Endometrial microvascular endothelial cells (primary cell): ENCODE measurements around the gene RIMKLB. TPM values are rescaled to one million over a fixed set of nuclear protein-coding genes. Genes with fewer than 3 reads are reported as not detected.
"Not testable (repeated sequence)": the region's sequence is repeated elsewhere in the genome, so short reads cannot be mapped to it uniquely, and the experiment has no call there.

Experiments used
- in situ Hi-C: cut with HindIII; loops from 2 replicates; pipeline ENCODE4 v1.10.0; 2017; ENCODE audit warnings: low sequenced_read_pairs, low pct_unique_long_range_greater_than_20kb; ENCODE audit errors: inconsistent ontology term
- total RNA-seq: library from RNA; depleted of rRNA; stranded (reverse); fragments of >200 nt; gene quantifications from one replicate; pipeline ENCODE4 v1.2.3, GENCODE V29; 2015; ENCODE audit errors: inconsistent ontology term

Gene RIMKLB
- total RNA-seq, 1 donor from 2014 or later: 38.0 TPM

DNA sequence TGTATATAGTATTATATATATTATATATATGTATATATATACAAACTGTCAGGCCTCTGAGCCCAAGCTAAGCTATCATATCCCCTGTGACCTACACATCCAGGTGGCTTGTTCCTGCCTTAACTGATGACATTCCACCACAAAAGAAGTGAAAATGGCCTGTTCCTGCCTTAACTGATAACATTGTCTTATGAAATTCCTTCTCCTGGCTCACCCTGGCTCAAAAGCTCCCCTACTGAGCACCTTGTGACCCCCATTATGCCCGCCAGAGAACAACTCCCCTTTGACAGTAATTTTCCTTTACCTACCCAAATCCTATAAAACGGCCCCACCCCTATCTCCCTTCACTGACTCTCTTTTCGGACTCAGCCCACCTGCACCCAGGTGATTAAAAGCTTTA, 107.0 kb downstream of the RIMKLB start:
- in situ Hi-C loops: not testable (repeated sequence)

- in situ Hi-C loops: not testable (repeated sequence)
Observed at GRCh38 chr12:8805487-8805886, 107.7 kb downstream of the RIMKLB start.

GRCh38 chr12:8807084-8807483, 109.3 kb downstream of the RIMKLB start:
- in situ Hi-C loops: not testable (repeated sequence)

- in situ Hi-C loops: not testable (repeated sequence)
Observed at GRCh38 chr12:8810112-8810511, 112.3 kb downstream of the RIMKLB start.

DNA sequence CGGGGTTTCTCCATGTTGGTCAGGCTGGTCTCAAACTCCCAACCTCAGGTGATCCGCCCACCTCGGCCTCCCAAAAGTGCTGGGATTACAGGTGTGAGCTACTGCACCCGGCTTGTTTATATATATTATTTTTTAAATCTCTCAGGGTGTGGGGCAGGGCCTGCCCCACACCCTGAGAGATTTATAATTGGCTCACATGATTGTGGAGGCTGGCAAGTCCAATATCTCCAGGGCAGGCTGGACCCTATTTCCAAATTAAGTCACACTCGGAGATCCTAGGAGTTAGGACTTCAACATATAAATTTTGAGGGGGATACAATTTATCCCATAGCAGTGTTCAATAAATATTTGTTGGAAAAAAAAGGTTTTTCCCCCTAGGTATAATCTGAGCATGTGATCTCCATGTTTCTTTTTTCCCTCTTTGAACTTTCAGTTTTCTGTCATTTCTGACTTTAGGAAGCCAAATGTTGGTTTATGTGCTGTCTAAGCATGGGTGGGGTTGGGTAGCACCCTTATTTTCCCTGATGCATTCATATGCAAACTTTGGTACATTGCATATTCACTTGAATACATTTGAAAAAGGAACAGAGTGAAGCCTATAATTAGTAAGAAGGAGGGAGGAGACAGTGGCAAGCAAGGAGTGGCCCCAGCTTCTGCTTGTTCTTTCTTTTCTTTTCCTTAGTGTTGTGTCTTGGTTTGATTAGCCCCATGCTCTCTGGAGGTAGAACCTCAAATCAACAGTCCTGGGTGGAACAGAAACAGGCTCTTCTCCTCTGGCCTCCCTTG, 116.0 kb downstream of the RIMKLB start:
- in situ Hi-C loops: no loop called here

DNA sequence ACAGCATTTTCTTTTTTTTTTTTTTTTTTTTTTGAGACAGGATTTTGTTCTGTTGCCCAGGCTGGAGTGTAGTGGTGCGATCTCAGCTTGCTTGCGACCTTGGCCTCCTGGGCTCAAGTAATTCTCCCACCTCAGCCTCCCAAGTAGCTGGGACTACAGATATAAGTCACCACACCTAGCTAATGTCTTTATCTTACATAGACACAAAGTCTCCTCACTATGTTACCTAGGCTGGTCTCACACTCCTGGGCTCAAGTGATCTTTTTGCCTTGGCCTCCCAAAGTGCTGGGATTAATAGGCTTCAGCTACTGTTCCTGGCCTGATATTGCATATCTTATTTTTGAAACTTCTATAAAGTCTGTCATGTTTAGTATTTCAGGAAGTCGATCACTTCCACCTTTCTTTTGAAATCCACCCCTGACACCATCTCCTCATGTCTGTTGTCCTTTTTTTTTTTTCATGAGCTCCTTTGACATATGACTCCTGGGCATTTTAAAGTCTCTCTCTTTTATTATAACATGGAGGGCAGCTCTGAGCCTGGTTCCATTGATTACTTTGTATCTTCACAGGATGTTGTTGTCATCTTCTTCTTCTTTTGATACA, 118.8 kb downstream of the RIMKLB start:
- in situ Hi-C loops: no loop called here

DNA sequence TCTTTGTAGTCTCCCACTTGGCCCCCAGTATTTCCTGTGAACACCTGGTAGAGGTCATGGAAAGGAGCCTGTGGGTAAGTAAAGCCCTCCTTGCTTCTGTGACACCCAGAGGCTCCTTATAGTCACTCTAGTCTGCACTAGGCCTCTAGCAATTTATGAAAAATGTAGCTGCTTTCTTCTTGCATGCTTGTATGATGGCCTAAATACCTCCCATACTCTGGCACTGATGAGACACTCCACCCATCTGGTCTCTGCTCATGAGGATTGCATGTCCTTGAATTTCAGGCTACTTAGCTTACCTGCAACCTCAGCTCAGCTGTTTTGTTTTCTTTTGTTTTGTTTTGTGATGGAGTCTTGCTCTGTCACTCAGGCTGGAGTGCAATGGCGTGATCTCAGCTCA, 120.1 kb downstream of the RIMKLB start:
- in situ Hi-C loops: no loop called here

- in situ Hi-C loops: no loop called here
Observed at GRCh38 chr12:8818526-8818925, 120.7 kb downstream of the RIMKLB start.

- in situ Hi-C loops: no loop called here
Observed at GRCh38 chr12:8819666-8819980, 121.8 kb downstream of the RIMKLB start.

GRCh38 chr12:8820676-8821407, 123.1 kb downstream of the RIMKLB start:
- in situ Hi-C loops: not testable (repeated sequence)

DNA sequence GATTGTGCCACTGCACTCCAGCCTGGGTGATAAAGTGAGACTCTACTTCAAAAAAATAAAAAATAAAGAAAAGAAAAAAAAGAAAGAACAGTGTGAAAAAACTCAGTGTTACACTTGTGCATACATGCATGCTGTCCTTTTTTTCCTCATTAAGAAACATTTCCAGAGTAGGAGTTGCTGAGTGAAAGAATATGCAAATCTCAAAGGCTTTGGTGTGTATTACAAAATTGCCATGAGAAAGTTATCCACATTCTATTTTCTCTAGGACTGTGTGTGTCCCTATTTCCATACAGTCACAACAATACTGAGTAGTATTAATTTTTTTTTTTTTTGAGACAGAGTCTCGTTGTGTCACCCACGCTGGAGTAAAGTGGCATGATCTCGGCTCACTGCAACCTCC, 123.8 kb downstream of the RIMKLB start:
- in situ Hi-C loops: no loop called here

DNA sequence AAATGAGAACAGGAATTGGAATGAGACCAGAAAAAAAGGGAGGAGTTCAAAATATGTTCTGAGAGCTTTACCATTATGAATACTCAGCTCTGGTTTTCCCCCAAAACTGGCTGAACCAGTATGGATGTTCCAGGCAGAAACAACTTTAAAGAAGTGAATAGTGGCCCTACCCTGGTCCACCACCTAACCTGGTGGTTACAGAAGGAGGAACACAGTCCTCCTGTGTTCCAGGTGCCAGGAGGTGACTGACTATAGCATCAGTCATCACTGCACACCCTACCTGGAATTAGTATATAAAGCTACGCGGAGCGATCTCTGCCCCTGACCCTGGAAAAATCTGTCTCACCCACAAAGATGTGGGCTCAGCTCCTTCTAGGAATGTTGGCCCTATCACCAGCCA, 124.5 kb downstream of the RIMKLB start, which contains the start of gene A2ML1:
A2ML1 (plus strand) TSS at position 324 of the 400 bp plus-strand sequence; CDS start at position 355, 31 bp downstream.
- in situ Hi-C loops: no loop called here

DNA sequence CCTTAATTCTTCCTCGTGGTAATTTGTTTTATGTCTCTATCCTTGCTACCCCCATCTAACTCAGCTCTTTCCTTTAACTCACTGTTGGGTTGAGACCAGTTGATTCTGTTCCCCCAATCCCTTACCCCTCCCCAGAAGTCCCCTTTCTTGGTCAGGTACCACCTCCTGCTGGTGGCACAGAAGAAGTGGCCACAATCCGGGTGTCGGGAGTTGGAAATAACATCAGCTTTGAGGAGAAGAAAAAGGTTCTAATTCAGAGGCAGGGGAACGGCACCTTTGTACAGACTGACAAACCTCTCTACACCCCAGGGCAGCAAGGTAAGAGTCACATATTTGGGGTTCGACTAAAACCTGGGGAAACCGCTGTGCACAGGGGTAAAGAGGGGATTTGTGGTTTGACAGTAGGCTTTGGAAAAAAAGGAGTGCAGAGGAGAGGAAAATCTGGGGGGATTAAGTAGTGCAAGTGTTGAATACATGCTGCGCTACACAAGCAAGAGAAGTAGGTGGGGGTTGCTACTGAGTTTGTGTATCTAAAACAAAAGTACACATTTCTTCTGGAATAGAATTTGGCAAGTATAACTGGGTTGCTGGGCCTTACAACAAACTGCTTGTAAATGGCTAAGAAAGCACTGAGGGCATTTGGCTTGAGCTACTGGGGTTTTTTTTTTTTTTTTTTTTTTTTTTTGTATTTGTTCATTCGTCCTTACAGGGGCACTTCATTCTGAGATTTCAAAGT, 125.9 kb downstream of the RIMKLB start:
- in situ Hi-C loops: no loop called here

GRCh38 chr12:8827551-8828256, 129.9 kb downstream of the RIMKLB start:
- in situ Hi-C loops: no loop called here

DNA sequence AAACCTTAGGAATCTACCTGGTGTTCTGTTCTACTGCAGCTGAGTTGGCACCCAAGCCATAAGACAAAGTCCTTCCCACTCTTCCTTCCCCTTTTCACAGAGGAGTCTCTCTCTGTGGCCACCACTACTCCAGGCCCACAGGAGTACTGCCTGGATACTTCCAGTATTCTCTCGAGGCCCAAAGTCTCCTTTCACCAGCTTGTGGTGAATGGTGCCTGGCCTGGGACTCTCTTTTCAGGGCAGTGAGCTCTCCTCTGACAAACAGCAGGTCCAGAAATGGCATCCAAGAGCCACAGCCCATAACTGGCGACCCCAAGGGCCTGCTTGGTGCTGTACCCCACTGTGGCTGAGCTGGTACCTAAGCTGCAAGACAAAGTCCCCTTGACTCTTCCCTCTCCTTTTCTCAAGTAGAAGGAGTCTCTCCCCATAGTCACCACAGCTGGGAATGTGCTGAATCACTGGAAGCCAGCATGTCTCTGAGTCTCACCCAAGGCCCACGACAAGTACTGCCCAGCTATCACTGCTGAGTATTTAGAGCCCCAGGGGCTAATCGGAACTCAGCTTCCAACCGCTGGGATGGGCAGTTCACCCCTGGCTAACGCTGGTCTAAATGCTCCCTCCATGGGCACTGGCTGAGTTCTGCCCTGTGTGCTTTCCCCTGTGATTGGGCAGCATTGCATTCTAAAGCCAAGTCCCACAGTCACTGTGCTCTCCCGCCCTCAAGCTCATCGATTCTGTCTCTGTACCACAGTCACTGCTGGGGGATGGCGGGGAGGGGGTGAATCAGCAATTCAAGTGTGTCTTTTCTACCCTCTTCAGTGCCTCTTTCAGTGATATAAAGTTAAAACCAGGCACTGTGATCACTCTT, 130.7 kb downstream of the RIMKLB start:
- in situ Hi-C loops: no loop called here

- in situ Hi-C loops: no loop called here
Observed at GRCh38 chr12:8829125-8829518, 131.3 kb downstream of the RIMKLB start.

GRCh38 chr12:8829621-8830020, 131.8 kb downstream of the RIMKLB start:
- in situ Hi-C loops: no loop called here

DNA sequence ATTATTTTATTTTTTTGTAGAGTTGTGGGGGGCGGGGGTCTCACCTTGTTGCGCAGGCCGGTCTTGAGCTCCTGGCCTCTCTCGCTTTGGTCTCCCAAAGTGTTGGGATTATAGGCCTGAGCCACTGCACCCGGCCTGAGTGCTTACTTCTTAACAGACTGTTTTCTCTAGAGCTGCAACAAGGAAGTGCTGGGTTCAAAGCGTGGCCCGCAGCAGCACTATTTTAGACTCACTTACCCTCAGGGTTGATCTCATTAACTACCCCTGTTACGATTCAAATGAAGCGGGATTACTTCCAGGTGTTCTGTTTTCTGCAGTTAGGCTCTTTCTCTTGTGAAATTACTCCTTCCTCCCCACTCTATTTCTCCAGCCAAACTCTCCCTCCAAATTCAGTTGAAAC, 133.3 kb downstream of the RIMKLB start:
- in situ Hi-C loops: no loop called here
